PC-9 (cell line): ENCODE results near the gene CBLB. TPM values are rescaled to one million over a fixed set of nuclear protein-coding genes. Genes with fewer than 3 reads are reported as not detected.

Experiments
- BruUV-seq: library from RNA; stranded (reverse); fragments of 400-500 nt; replicated peaks from 2 replicates; lab custom pipeline; 2021; lab: Mats Ljungman, UMichigan
- CTCF ChIA-PET: fragments of 300-600 bp; sonication (Branson Sonifier 250); formaldehyde crosslinking; loops from one replicate; lab custom pipeline; 2022; ENCODE audit warnings: antibody characterized with exemption; lab: Charles Lee
- POLR2A ChIA-PET: fragments of 300-600 bp; sonication (Branson Sonifier 250); formaldehyde crosslinking; loops from one replicate; lab custom pipeline; 2022; ENCODE audit warnings: antibody characterized with exemption; ENCODE audit not compliant: unreplicated experiment; lab: Charles Lee
- DNase-seq, 2 experiments: peaks; one replicate each; pipeline versions ENCODE4 v3.0.0 to v3.0.0-alpha.2; 2015 to 2022; ENCODE audit warnings: mixed read lengths in 1 of 2
- H2AFZ ChIP-seq: fragments of 200-600 bp; sonication (generic); 2 replicates; pipeline ENCODE4 v1.8.1; 2017; ENCODE audit warnings: antibody characterized with exemption
- H3F3A ChIP-seq: fragments of 200-600 bp; sonication (generic); 2 replicates; pipeline ENCODE4 v1.8.1; 2017; ENCODE audit warnings: antibody characterized with exemption, mild to moderate bottlenecking, low read depth; ENCODE audit not compliant: insufficient read depth
- H3K27ac ChIP-seq: fragments of 200-600 bp; sonication (generic); 2 replicates; pipeline ENCODE4 v1.6.1; 2016; ENCODE audit warnings: mixed run types
- H3K27me3 ChIP-seq: fragments of 200-600 bp; sonication (generic); 2 replicates; pipeline ENCODE4 v1.6.1; 2016; ENCODE audit warnings: low read depth, mixed run types; ENCODE audit not compliant: insufficient read depth
- H3K36me3 ChIP-seq: fragments of 200-600 bp; sonication (generic); 2 replicates; pipeline ENCODE4 v1.6.1; 2016; ENCODE audit warnings: low read depth, mixed run types
- H3K4me1 ChIP-seq: fragments of 200-600 bp; sonication (generic); replicated peaks from 2 replicates; pipeline ENCODE4 v1.6.1; 2016; ENCODE audit warnings: mixed run types; ENCODE audit not compliant: insufficient read depth
- H3K4me2 ChIP-seq: fragments of 200-600 bp; sonication (generic); 2 replicates; pipeline ENCODE4 v1.6.1; 2017; ENCODE audit warnings: mixed run types
- H3K4me3 ChIP-seq: fragments of 200-600 bp; sonication (generic); 2 replicates; pipeline ENCODE4 v1.6.1; 2016; ENCODE audit warnings: mixed run types
- H3K79me2 ChIP-seq: fragments of 200-600 bp; sonication (generic); 2 replicates; pipeline ENCODE4 v1.6.1; 2017; ENCODE audit warnings: low read depth, mixed run types
- H3K9me2 ChIP-seq: fragments of 200-600 bp; sonication (generic); 2 replicates; pipeline ENCODE4 v1.8.1; 2017; ENCODE audit warnings: mild to moderate bottlenecking; ENCODE audit not compliant: insufficient read depth
- H3K9me3 ChIP-seq: fragments of 200-600 bp; sonication (generic); 2 replicates; pipeline ENCODE4 v1.8.1; 2016; ENCODE audit warnings: low read depth; ENCODE audit not compliant: insufficient read depth
- H4K20me1 ChIP-seq: fragments of 200-600 bp; sonication (generic); 2 replicates; pipeline ENCODE4 v1.8.1; 2017; ENCODE audit not compliant: insufficient read depth
- CTCF ChIP-seq: fragments of 200-600 bp; sonication (generic); conservative IDR thresholded peaks from 2 replicates; pipeline ENCODE4 v1.6.1; 2017; ENCODE audit warnings: mixed run types, antibody characterized with exemption, mild to moderate bottlenecking, moderate library complexity
- EZH2 ChIP-seq: fragments of 200-600 bp; sonication (generic); IDR thresholded peaks from 2 replicates; pipeline ENCODE4 v1.8.0; 2017; ENCODE audit warnings: antibody characterized with exemption, low read depth
- intact Hi-C: fragments of 100-400 bp; cut with micrococcal nuclease; formaldehyde crosslinking; loops from one replicate; pipeline ENCODE4 v1.10.0; 2022; ENCODE audit not compliant: unreplicated experiment
- total RNA-seq: library from RNA; stranded (reverse); gene quantifications from 2 replicates; pipeline ENCODE4 v1.2.3, GENCODE V29; 2021

CBLB gene
- total RNA-seq, 1 experiment from 2014 or later: 44.0 TPM

- no peaks in the 10 kb centered on the region for H4K20me1 ChIP-seq
- no peaks in the 10 kb centered on the region for H3K27me3 ChIP-seq
- no peak overlapping the region for H3K4me2 ChIP-seq
- no peaks in the 10 kb centered on the region for H3K9me3 ChIP-seq
- H2AFZ ChIP-seq: no peak overlapping the region
- no peaks in the 10 kb centered on the region for H3K9me2 ChIP-seq
- TF ChIP-seq CTCF (no peak), EZH2 (no peak)
- intact Hi-C loops: no loop called here
- BruUV-seq: no TSS peak
- no peaks in the 10 kb centered on the region for H3K79me2 ChIP-seq
- H3K36me3 ChIP-seq: no peaks in the 10 kb centered on the region
- CTCF ChIA-PET: no interaction called here
- H3K27ac ChIP-seq: no peak overlapping the region
- no peaks in the 10 kb centered on the region for H3K4me1 ChIP-seq
- DNase-seq: peak in 1 of 2 experiments; percentile 17
- POLR2A ChIA-PET: no interaction called here
- H3F3A ChIP-seq: no peaks in the 10 kb centered on the region
- no peak overlapping the region for H3K4me3 ChIP-seq
Measured at GRCh38 chr3:105774444-105775180, 94.2 kb downstream of the CBLB start.

- DNase-seq: no peak
- no peaks in the 10 kb centered on the region for H3K4me1 ChIP-seq
- no TSS peak for BruUV-seq
- H3K27ac ChIP-seq: no peak overlapping the region
- H2AFZ ChIP-seq: no peak overlapping the region
- no peaks in the 10 kb centered on the region for H3K79me2 ChIP-seq
- no peaks in the 10 kb centered on the region for H3K36me3 ChIP-seq
- ChIA-PET CTCF (no interaction called here), POLR2A (no interaction called here)
- H3K9me3 ChIP-seq: no peaks in the 10 kb centered on the region
- H3K4me2 ChIP-seq: no peak overlapping the region
- H3K4me3 ChIP-seq: no peak overlapping the region
- no peaks in the 10 kb centered on the region for H4K20me1 ChIP-seq
- H3K27me3 ChIP-seq: no peaks in the 10 kb centered on the region
- H3K9me2 ChIP-seq: no peaks in the 10 kb centered on the region
- intact Hi-C loops: no loop called here
- H3F3A ChIP-seq: no peaks in the 10 kb centered on the region
- no peak for TF ChIP-seq EZH2
- no peak for TF ChIP-seq CTCF
Measured at GRCh38 chr3:105773291-105773690, 95.5 kb downstream of the CBLB start.

GRCh38 chr3:105772635-105773034 lies 96.2 kb downstream of the CBLB start:
- Histone ChIP-seq H3K9me2 (no peaks in the 10 kb centered on the region), H3K9me3 (no peaks in the 10 kb centered on the region), H3K27me3 (no peaks in the 10 kb centered on the region), H3K4me1 (no peaks in the 10 kb centered on the region), H3K36me3 (no peaks in the 10 kb centered on the region), H3K27ac (no peak overlapping the region), H3F3A (no peaks in the 10 kb centered on the region), H3K4me2 (no peak overlapping the region), H2AFZ (no peak overlapping the region), H3K79me2 (no peaks in the 10 kb centered on the region), H4K20me1 (no peaks in the 10 kb centered on the region), H3K4me3 (no peak overlapping the region)
- no peak for DNase-seq
- BruUV-seq: no TSS peak
- TF ChIP-seq EZH2 (no peak), CTCF (no peak)
- intact Hi-C loops: no loop called here
- ChIA-PET CTCF (no interaction called here), POLR2A (no interaction called here)
